Measurements from ENCODE around the gene STAT5B. TPM values are rescaled to one million over a fixed set of nuclear protein-coding genes. Genes with fewer than 3 reads are reported as not detected.
A peak's percentile ranks its signal among the peaks of the same experiment; 100 is the strongest.

The STAT5B gene
- total RNA-seq, 1 experiment from 2014 or later = 42.9 TPM

- Histone ChIP-seq H3K79me1 (ENCODE audit: insufficient read depth, low read depth, low read length, poor library complexity, severe bottlenecking) (no peaks in the 10 kb centered on the region), H3K9ac (ENCODE audit: extremely low read depth, insufficient read length, low read length) (no peak overlapping the region), H4K91ac (ENCODE audit: insufficient read length, low read depth, low read length) (no peak overlapping the region), H4K20me1 (ENCODE audit: control insufficient read depth, insufficient read depth, insufficient read length) (no peaks in the 10 kb centered on the region), H3K4ac (ENCODE audit: low read depth, low read length) (no peak overlapping the region), H3K23ac (ENCODE audit: insufficient read length, low read depth, low read length) (no peak overlapping the region), H3K4me2 (ENCODE audit: insufficient read depth, insufficient read length, low read length) (no peak overlapping the region), H2BK5ac (ENCODE audit: insufficient read length, low read length) (no peak overlapping the region), H3T11ph (ENCODE audit: low read length) (no peak overlapping the region), H3K14ac (ENCODE audit: insufficient read depth, low read length) (no peak overlapping the region), H4K5ac (ENCODE audit: insufficient read length, low read depth, low read length) (no peak overlapping the region), H4K8ac (replicated peaks; ENCODE audit: insufficient read length, low read depth, low read length) (no peak overlapping the region), H3K27me3 (ENCODE audit: insufficient read depth, low read length) (peaks cover 2% of the 10 kb centered on the region; the same call in 1 of the 2 replicates), H2AFZ (ENCODE audit: low read length) (no peak overlapping the region), H3K9me3 (ENCODE audit: control insufficient read depth, low read depth, low read length) (no peaks in the 10 kb centered on the region), H2AK5ac (ENCODE audit: insufficient read length, low read length) (no peak overlapping the region), H3K56ac (ENCODE audit: insufficient read length, low read depth, low read length) (no peak overlapping the region), H3K27ac (ENCODE audit: insufficient read length, low read depth, low read length) (no peak overlapping the region), H2BK15ac (ENCODE audit: low read depth, low read length) (no peak overlapping the region), H3K18ac (ENCODE audit: insufficient read length, low read depth, low read length) (no peak overlapping the region), H3K23me2 (ENCODE audit: insufficient read length, low read depth, low read length, poor library complexity, severe bottlenecking) (peaks cover 4% of the 10 kb centered on the region), H2BK120ac (ENCODE audit: low read depth, low read length, poor library complexity, severe bottlenecking) (no peak overlapping the region), H3K79me2 (ENCODE audit: insufficient read depth, low read length) (no peaks in the 10 kb centered on the region), H3K4me1 (ENCODE audit: insufficient read depth, low read length) (no peaks in the 10 kb centered on the region), H2BK12ac (ENCODE audit: insufficient read length, low read depth, low read length) (no peak overlapping the region), H2BK20ac (ENCODE audit: low read depth, low read length, poor library complexity, severe bottlenecking) (no peak overlapping the region)
- no peak for DNase-seq
- Mint-ChIP-seq H3K4me3 (no peak overlapping the region), H3K27me3 (ENCODE audit: low read depth) (peaks cover 22% of the 10 kb centered on the region), H3K36me3 (ENCODE audit: insufficient read depth in 1 of 3, low read depth in 3 of 3) (no peaks in the 10 kb centered on the region), H3K27ac (peak overlapping the region in 2 of 3 experiments; percentile 35 to 54; a peak in 3 of 7 replicates), H3K4me1 (peaks cover 11 to 41% of the 10 kb centered on the region in 2 experiments; a peak in 3 of 4 replicates), H3K9me3 (no peaks in the 10 kb centered on the region)
- no CpG with 5 or more reads among the region's 19 CpGs for WGBS (ENCODE audit: extremely low coverage, insufficient read length, low lambda C conversion rate)
- no peak for TF ChIP-seq CTCF (conservative IDR thresholded peaks at IDR 0.05)
Observed at GRCh38 chr17:42188749-42189650, 87.2 kb downstream of the STAT5B start.

Data from H9 (cell line).